ENCODE results near the gene LDLRAD3.

Gene LDLRAD3

GRCh38 chr11:36213393-36213840, 269.6 kb downstream of the LDLRAD3 start:
- no peak for DNase-seq (ENCODE audit: low read depth in 2 of 2)

DNA sequence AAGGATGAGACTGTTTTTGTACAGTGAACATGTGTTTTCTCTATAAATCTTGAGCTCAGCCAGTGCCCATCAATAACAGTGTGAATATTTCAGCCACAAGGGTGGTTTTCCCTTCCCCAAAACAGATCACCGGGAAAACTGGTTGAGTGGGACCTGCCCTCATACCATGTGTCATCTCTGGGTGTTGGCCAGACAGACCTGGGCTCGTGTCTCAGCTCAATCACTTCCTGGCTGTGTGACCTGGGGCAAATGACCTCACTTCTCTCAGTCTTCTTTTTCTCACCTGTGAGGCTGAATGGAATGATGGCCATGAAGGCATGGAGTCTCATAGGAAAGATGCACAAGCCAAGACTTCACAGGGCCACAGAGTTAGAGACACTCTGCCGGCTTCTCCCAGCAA, 270.6 kb downstream of the LDLRAD3 start:
- no peak for DNase-seq (ENCODE audit: low read depth in 2 of 2)

DNA sequence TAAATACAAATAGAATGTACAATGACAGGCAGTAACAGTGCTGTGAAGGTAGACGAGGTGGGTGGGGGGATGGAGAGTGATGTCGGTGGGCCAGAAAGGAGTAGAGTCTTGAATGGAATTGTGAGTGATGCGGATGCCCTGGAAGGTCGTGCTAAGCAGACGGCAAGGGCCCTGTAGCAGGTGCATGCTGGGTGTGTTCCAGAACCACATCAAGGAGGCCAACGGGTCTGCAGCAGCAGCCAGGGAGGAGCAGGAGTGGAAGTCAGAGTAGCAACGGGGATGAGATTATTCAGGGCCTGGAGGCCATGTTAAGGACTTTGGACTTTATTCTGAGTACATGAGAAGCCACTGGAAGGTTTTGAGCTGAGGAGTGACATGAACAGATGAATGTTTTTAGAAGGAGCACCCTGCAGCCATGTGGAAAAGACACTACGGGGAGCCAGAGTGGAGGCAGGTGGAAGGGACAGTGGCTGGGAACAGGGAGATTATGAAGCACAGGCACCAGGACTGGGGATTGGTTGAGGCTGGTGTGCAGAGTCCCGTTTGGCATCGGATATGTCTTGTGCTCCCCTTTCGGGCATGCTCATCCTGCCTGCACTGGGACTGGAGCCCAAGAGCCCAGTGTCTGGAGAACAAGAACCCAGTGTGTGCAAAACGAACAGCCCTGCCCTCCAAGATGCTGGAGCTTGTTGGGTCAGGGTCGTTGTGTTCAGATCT, 271.3 kb downstream of the LDLRAD3 start:
- no peak for DNase-seq (ENCODE audit: low read depth in 2 of 2)

DNA sequence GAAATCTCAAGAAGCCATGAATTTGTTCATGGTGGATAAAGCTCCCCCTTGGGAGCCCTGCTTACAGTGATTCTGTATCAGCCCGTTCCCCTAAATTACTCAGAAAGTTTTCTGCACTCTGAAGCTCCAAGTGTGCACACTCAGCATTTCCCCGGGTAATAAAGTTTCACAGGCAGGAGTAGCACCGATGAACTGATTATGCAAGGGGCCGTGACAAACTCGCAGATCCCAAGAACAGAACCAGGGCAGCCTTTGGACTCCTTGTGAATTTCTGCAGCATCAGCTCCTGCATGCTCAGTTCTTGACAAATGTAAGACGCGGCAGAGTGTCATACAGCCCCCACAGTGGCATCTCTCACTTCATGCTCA, 271.8 kb downstream of the LDLRAD3 start:
- DNase-seq (ENCODE audit: low read depth in 2 of 2): no peak

GRCh38 chr11:36216061-36216615, 272.3 kb downstream of the LDLRAD3 start:
- DNase-seq (ENCODE audit: low read depth in 2 of 2): no peak

GRCh38 chr11:36218283-36218921, 274.5 kb downstream of the LDLRAD3 start:
- no peak for DNase-seq (ENCODE audit: low read depth in 2 of 2)

GRCh38 chr11:36219996-36220395, 276.1 kb downstream of the LDLRAD3 start:
- no peak for DNase-seq (ENCODE audit: low read depth in 2 of 2)

GRCh38 chr11:36222831-36223635, 279.2 kb downstream of the LDLRAD3 start:
- DNase-seq (ENCODE audit: low read depth in 2 of 2): no peak

GRCh38 chr11:36224209-36224882, 280.5 kb downstream of the LDLRAD3 start:
- DNase-seq (ENCODE audit: low read depth in 2 of 2): no peak

- no peak for DNase-seq (ENCODE audit: low read depth in 2 of 2)
Measured at GRCh38 chr11:36227044-36227443, 283.2 kb downstream of the LDLRAD3 start.

DNA sequence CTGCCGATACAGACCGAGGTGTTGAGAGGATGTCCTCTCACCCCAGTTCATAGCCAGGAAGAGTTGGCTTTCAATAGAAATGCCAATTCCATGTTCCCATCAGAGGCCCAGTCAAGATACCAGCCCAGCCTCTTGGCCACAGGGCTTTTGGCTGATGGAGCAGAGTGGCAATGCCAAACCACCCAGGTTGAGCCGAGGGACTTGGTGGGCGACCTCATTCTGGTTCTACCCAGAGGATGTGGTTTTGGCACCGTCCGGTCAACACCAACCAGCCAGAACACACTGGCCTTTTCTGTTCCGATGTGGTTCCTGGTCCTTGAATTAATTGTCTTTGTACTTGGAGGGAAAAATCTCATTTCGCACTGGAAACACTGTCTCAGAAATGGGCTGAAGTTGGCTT, 284.8 kb downstream of the LDLRAD3 start:
- no peak for DNase-seq (ENCODE audit: low read depth in 2 of 2)

DNA sequence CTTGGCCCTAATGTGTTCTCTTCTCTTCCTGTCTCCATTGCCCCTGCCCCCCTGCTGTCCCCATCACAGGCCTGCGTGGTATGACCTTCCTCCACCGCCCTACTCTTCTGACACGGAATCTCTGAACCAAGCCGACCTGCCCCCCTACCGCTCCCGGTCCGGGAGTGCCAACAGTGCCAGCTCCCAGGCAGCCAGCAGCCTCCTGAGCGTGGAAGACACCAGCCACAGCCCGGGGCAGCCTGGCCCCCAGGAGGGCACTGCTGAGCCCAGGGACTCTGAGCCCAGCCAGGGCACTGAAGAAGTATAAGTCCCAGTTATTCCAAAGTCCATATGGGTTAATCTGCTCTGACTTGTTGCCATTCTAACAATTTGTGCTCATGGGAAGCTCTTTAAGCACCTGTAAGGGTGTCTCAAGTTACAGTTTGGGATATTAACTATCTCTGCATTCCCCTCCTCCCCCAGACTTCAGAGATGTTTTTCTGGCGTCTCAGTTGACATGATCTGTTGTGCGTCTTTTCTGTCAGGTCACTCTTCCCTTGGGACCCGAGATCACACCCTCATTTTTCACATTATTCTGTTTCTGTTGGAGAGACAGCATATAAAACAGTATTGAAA, 285.3 kb downstream of the LDLRAD3 start:
- no peak for DNase-seq (ENCODE audit: low read depth in 2 of 2)

GRCh38 chr11:36230779-36231699, 287.2 kb downstream of the LDLRAD3 start:
- DNase-seq (ENCODE audit: low read depth in 2 of 2): peak; percentile 63 to 66

DNA sequence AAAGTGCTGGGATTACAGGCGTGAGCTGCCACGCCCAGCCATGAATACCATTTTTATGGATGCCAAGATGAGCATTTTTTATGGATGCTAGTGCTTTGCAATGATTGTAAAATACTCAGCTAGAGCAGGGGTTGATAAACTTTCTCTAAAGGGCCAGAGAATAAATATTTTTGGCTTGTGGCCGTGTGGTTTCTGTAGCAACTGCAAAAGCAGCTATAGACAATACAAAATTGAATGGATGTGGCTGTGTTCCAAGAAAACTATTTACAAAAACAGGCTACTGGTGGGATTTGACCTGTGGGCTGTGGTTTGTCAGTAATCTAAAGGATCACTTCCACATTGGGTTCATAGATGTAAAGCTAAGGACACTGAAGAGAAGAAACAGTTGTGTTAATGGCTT, 289.3 kb downstream of the LDLRAD3 start:
- peak; percentile 14 to 19 for DNase-seq (ENCODE audit: low read depth in 2 of 2)

DNA sequence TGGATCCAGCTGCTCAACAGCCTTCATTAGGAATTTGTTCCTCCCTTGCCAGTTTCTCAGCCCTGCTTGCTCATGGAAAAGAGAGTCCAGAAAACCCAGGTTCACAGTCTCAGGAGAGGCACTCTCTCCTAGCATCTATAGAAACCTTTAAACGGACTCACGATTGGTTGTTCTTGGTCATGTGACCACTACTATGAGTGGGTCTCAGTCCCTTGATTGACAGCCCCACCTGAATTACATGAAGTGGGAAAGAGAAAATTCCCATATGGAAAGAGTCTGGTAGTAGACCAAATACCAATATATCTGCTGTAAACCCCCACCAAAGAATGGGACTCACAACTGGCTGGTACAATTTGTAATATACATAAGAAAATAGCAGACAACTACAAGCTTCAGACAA, 291.0 kb downstream of the LDLRAD3 start:
- no peak for DNase-seq (ENCODE audit: low read depth in 2 of 2)

DNA sequence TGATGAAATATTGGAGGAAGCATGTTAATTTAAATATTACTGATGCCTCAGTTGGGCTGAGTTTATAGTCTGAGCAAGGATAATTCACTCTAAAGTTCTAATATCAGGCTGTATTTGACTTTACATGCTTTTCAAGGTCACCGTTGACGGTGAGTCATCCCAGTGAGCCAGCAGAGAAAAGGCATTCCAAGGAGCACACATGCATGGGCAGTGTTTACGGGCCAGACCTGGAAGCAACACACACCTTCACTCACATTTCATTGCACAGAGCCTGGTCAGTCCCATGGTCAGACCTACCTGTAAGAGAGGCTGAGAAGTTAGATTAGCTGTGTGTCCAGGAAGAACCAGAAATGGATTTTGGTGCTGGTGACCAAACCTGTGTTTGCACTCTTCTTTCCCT, 291.9 kb downstream of the LDLRAD3 start:
- DNase-seq (ENCODE audit: low read depth in 2 of 2): no peak

GRCh38 chr11:36237391-36237790, 293.5 kb downstream of the LDLRAD3 start:
- no peak for DNase-seq (ENCODE audit: low read depth in 2 of 2)

- DNase-seq (ENCODE audit: low read depth in 2 of 2): no peak
Measured at GRCh38 chr11:36238036-36238631, 294.3 kb downstream of the LDLRAD3 start.

GRCh38 chr11:36238881-36239280, 295.0 kb downstream of the LDLRAD3 start:
- DNase-seq (ENCODE audit: low read depth in 2 of 2): no peak

DNA sequence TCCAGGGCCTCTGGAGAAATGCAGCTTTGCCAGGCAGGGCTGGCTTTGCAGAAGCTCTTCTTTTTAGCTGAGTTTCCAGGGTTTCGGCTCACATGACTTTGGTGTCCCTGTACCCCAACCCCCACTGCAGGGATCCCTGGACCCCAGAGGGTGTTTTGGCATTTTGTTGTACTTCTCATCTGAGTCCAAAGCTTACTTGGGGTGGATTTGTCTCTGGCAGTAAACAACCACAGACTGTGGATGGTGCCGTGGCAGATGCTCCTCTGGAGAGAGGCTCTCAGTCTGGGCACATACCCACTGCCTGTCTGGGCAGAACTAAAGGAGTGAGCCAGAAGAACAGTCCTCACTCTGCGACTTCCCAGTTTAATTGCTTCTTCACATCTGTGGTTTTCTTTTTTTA, 295.8 kb downstream of the LDLRAD3 start:
- no peak for DNase-seq (ENCODE audit: low read depth in 2 of 2)
